WI38 (cell line): ENCODE measurements around the gene CES2.

ENCODE experiments used
- H3K4me3 ChIP-seq: 2 replicates; pipeline ENCODE4 v1.5.1; 2011; ENCODE audit warnings: low read depth, mild to moderate bottlenecking, control low read depth, low read length
- CTCF ChIP-seq: IDR thresholded peaks from 2 replicates; pipeline ENCODE4 v1.5.1; 2012; ENCODE audit warnings: low read depth, mild to moderate bottlenecking, control low read depth, low read length

The CES2 gene

GRCh38 chr16:66959704-66960161 lies 24.4 kb downstream of the CES2 start:
- no peak overlapping the region for H3K4me3 ChIP-seq
- TF ChIP-seq CTCF, result no peak

- H3K4me3 ChIP-seq, result no peak overlapping the region
- TF ChIP-seq CTCF, result no peak
Measured at GRCh38 chr16:66960270-66960669, 25.0 kb downstream of the CES2 start.

GRCh38 chr16:66961065-66961744 lies 25.9 kb downstream of the CES2 start, which contains the start of gene CES3:
TSS of gene CES3 (plus strand) at chr16:66961266. CDS start at chr16:66961308, 42 bp downstream.
- no peak within 1 kb of the TSS for H3K4me3 ChIP-seq
- peak; percentile 78 for TF ChIP-seq CTCF

GRCh38 chr16:66961914-66962313 lies 26.6 kb downstream of the CES2 start:
- H3K4me3 ChIP-seq, result no peak overlapping the region
- no peak for TF ChIP-seq CTCF

- no peak for TF ChIP-seq CTCF
- no peak overlapping the region for H3K4me3 ChIP-seq
Measured at GRCh38 chr16:66964049-66964448, 28.7 kb downstream of the CES2 start.

GRCh38 chr16:66968847-66969246 lies 33.5 kb downstream of the CES2 start:
- TF ChIP-seq CTCF, result no peak
- H3K4me3 ChIP-seq, result no peak overlapping the region

- no peak for TF ChIP-seq CTCF
- H3K4me3 ChIP-seq, result no peak overlapping the region
Measured at GRCh38 chr16:66970775-66971720, 35.7 kb downstream of the CES2 start.
